A549 (cell line): ENCODE measurements around the gene MEI1. TPM values are rescaled to one million over a fixed set of nuclear protein-coding genes. Genes with fewer than 3 reads are reported as not detected.

Experiments used
- ATAC-seq, 2 experiments: fragments of 200-7000 bp in 1 of 2; fragments of >200 bp in 1 of 2; cut with Nextera tagmentation in 1 of 2; cut with Tn5 transposase in 1 of 2; 3 replicates each; pipeline versions ENCODE4 v1.8.0 to v1.9.1; 2018 to 2020; ENCODE audit warnings: mild to moderate bottlenecking in 1 of 2, moderate library complexity in 1 of 2
- CTCF ChIA-PET: fragments of 300-600 bp; sonication (Branson Sonifier 250); formaldehyde crosslinking; extraction: SDS; loops from one replicate; lab custom pipeline; 2021; ENCODE audit warnings: antibody characterized with exemption, inconsistent platforms; lab: Yijun Ruan, JAX
- POLR2A ChIA-PET: fragments of 350-600 bp; formaldehyde crosslinking; extraction: SDS; loops from one replicate; lab custom pipeline; 2021; ENCODE audit warnings: antibody characterized with exemption, inconsistent platforms; lab: Yijun Ruan, JAX
- DNase-seq, 2 experiments: peaks; one replicate each; pipeline versions ENCODE4 v3.0.0 to v3.0.0-alpha.2; 2011 to 2016; ENCODE audit warnings: low read depth in 1 of 2, low spot score in 1 of 2
- FAIRE-seq: peaks from 2 replicates; lab custom pipeline; 2011; peaks lifted over from hg19 to GRCh38; lab: Jason Lieb, UNC
- H3K27ac ChIP-seq, 2 experiments: fragments of >200 bp; sonication (Bioruptor Twin); formaldehyde crosslinking; 3 replicates each; pipeline ENCODE4 v1.5.1; 2016 to 2017
- H3K4me1 ChIP-seq: fragments of >200 bp; sonication (Bioruptor Twin); formaldehyde crosslinking; 3 replicates; pipeline ENCODE4 v1.6.1; 2016
- H3K4me2 ChIP-seq: fragments of >200 bp; sonication (Bioruptor Twin); formaldehyde crosslinking; 3 replicates; pipeline ENCODE4 v1.6.1; 2016
- H3K4me3 ChIP-seq: fragments of >200 bp; sonication (Bioruptor Twin); formaldehyde crosslinking; 3 replicates; pipeline ENCODE4 v1.5.1; 2016
- H3K9me3 ChIP-seq: fragments of >200 bp; sonication (Bioruptor Twin); formaldehyde crosslinking; 3 replicates; pipeline ENCODE4 v1.6.1; 2016
- CBX2 ChIP-seq: fragments of 200-600 bp; sonication (generic); IDR thresholded peaks from 2 replicates; pipeline ENCODE4 v1.6.1; 2016; ENCODE audit warnings: low read depth, mild to moderate bottlenecking, borderline replicate concordance
- CHD2 ChIP-seq: fragments of 150-350 bp; IDR thresholded peaks from 2 replicates; pipeline ENCODE4 v1.6.1; 2014; ENCODE audit warnings: low read length; ENCODE audit not compliant: partially characterized antibody
- CHD4 ChIP-seq: fragments of 200-600 bp; sonication (generic); IDR thresholded peaks from 2 replicates; pipeline ENCODE4 v1.6.1; 2016; ENCODE audit warnings: antibody characterized with exemption, mild to moderate bottlenecking, borderline replicate concordance
- EHF ChIP-seq: fragments of 250-450 bp; sonication (Bioruptor Pico); IDR thresholded peaks from 2 replicates; pipeline ENCODE4 v1.5.0; 2020; ENCODE audit warnings: mild to moderate bottlenecking
- EHMT2 ChIP-seq: fragments of 200-600 bp; sonication (generic); IDR thresholded peaks from 2 replicates; pipeline ENCODE4 v1.6.1; 2016; ENCODE audit warnings: antibody characterized with exemption, low read depth, mild to moderate bottlenecking, moderate library complexity
- FOSB ChIP-seq: fragments of 250-450 bp; sonication (Bioruptor Pico); IDR thresholded peaks from 2 replicates; pipeline ENCODE4 v1.5.0; 2020; ENCODE audit warnings: mild to moderate bottlenecking, moderate library complexity
- FOXS1 ChIP-seq: fragments of 250-450 bp; sonication (Bioruptor Pico); IDR thresholded peaks from 2 replicates; pipeline ENCODE4 v1.5.0; 2020; ENCODE audit warnings: mild to moderate bottlenecking, moderate library complexity
- HDAC2 ChIP-seq: fragments of 200-600 bp; sonication (generic); IDR thresholded peaks from 2 replicates; pipeline ENCODE4 v1.6.1; 2016
- HEYL ChIP-seq: fragments of 250-450 bp; sonication (Bioruptor Pico); IDR thresholded peaks from 2 replicates; pipeline ENCODE4 v1.8.0; 2021; ENCODE audit warnings: mild to moderate bottlenecking, moderate library complexity
- HOXA7 ChIP-seq: fragments of 250-450 bp; sonication (Bioruptor Pico); IDR thresholded peaks from 2 replicates; pipeline ENCODE4 v1.5.0; 2020; ENCODE audit warnings: mild to moderate bottlenecking, moderate library complexity
- HOXB13 ChIP-seq: fragments of 250-450 bp; sonication (Bioruptor Pico); IDR thresholded peaks from 2 replicates; pipeline ENCODE4 v1.5.0; 2020; ENCODE audit warnings: low read depth, mild to moderate bottlenecking, moderate library complexity
- HOXB5 ChIP-seq: fragments of 250-450 bp; sonication (Bioruptor Pico); IDR thresholded peaks from 2 replicates; pipeline ENCODE4 v1.5.0; 2020; ENCODE audit warnings: mild to moderate bottlenecking, moderate library complexity
- JUN ChIP-seq, 2 experiments: fragments of >200 bp; sonication (Bioruptor Twin); formaldehyde crosslinking; IDR thresholded peaks; 2 replicates in 1 of 2; 3 replicates in 1 of 2; pipeline ENCODE4 v1.6.1; 2016 to 2017
- KDM5A ChIP-seq: fragments of 200-600 bp; sonication (generic); IDR thresholded peaks from 2 replicates; pipeline ENCODE4 v1.6.1; 2016; ENCODE audit warnings: antibody characterized with exemption, mild to moderate bottlenecking
- MAFK ChIP-seq: fragments of 450-650 bp; IDR thresholded peaks from 2 replicates; pipeline ENCODE4 v1.6.1; 2014; ENCODE audit not compliant: partially characterized antibody
- NFE2L2 ChIP-seq: fragments of 150-350 bp; conservative IDR thresholded peaks from 2 replicates; pipeline ENCODE4 v1.6.1; 2014; ENCODE audit warnings: low read length
- RAD21 ChIP-seq, 2 experiments: fragments of >200 bp in 1 of 2; sonication (Bioruptor Twin) in 1 of 2; formaldehyde crosslinking in 1 of 2; IDR thresholded peaks in 1 of 2; conservative IDR thresholded peaks in 1 of 2; 2 replicates in 1 of 2; 3 replicates in 1 of 2; pipeline ENCODE4 v1.6.1; 2012 to 2018; ENCODE audit warnings: inconsistent platforms in 1 of 2
- RARB ChIP-seq: fragments of 250-450 bp; sonication (Bioruptor Pico); IDR thresholded peaks from 2 replicates; pipeline ENCODE4 v1.8.0; 2021; ENCODE audit warnings: mild to moderate bottlenecking, moderate library complexity
- RCOR1 ChIP-seq: fragments of 150-350 bp; IDR thresholded peaks from 2 replicates; pipeline ENCODE4 v1.6.1; 2014; ENCODE audit warnings: antibody characterized with exemption, low read length, low read depth
- REST ChIP-seq: fragments of 200-600 bp; sonication (generic); IDR thresholded peaks from 2 replicates; pipeline ENCODE4 v1.6.1; 2016; ENCODE audit warnings: antibody characterized with exemption, mild to moderate bottlenecking, moderate library complexity
- RFX5 ChIP-seq: fragments of 450-650 bp; IDR thresholded peaks from 2 replicates; pipeline ENCODE4 v1.7.1; 2014; ENCODE audit warnings: antibody characterized with exemption, mild to moderate bottlenecking, moderate library complexity
- SMC3 ChIP-seq: fragments of >200 bp; sonication (Bioruptor Twin); formaldehyde crosslinking; IDR thresholded peaks from 3 replicates; pipeline ENCODE4 v1.6.1; 2018; ENCODE audit warnings: inconsistent platforms
- TFCP2L1 ChIP-seq: fragments of 250-450 bp; sonication (Bioruptor Pico); IDR thresholded peaks from 2 replicates; pipeline ENCODE4 v1.5.0; 2021; ENCODE audit warnings: mild to moderate bottlenecking
- TP53 ChIP-seq: fragments of 250-450 bp; sonication (Bioruptor Pico); IDR thresholded peaks from 2 replicates; pipeline ENCODE4 v1.5.0; 2021; ENCODE audit warnings: mild to moderate bottlenecking, moderate library complexity
- ZC3H11A ChIP-seq: fragments of 450-650 bp; IDR thresholded peaks from 2 replicates; pipeline ENCODE4 v1.6.1; 2014; ENCODE audit warnings: antibody characterized with exemption, mild to moderate bottlenecking
- WGBS: methylation state at CpG from one replicate; pipeline ENCODE4 v1.1.6; 2017; ENCODE audit errors: missing lambda C conversion rate; 5-methylcytosine and 5-hydroxymethylcytosine counted together
- polyA plus RNA-seq, 4 experiments: library from polyadenylated mRNA; depleted of rRNA in 3 of 4; stranded (reverse); fragments of >200 nt; fragmentation: RNase III in 1 of 4; extraction: RNeasy Plus Mini Kit Qiagen cat#74134 plus additional on column Dnase treatment in 1 of 4; gene quantifications; 2 replicates in 3 of 4; 3 replicates in 1 of 4; pipeline ENCODE4 v1.2.3, GENCODE V29; 2011 to 2017
- TF ChIP-seq, protein P1 (sequence below): fragments of 450-650 bp; IDR thresholded peaks from 2 replicates; pipeline ENCODE4 v1.6.1; 2014; ENCODE audit warnings: antibody characterized with exemption
- TF ChIP-seq, protein P2 (sequence below): fragments of 250-450 bp; sonication (Bioruptor Pico); IDR thresholded peaks from 2 replicates; pipeline ENCODE4 v1.5.0; 2021; ENCODE audit warnings: mild to moderate bottlenecking, moderate library complexity, borderline replicate concordance
- TF ChIP-seq, protein P3 (sequence below): fragments of 250-450 bp; sonication (Bioruptor Pico); IDR thresholded peaks from 2 replicates; pipeline ENCODE4 v1.5.0; 2020; ENCODE audit warnings: low read depth, mild to moderate bottlenecking, moderate library complexity

The MEI1 gene
- polyA plus RNA-seq, 2 of the 4 experiments (the other 2 are of a cell fraction): 0.12 TPM; not detected in 1

- no peaks in the 10 kb centered on the region for H3K9me3 ChIP-seq
- FAIRE-seq (no peak), DNase-seq (no peak), ATAC-seq (no peak)
- H3K4me2 ChIP-seq: no peak overlapping the region
- no peak overlapping the region for H3K4me3 ChIP-seq
- POLR2A ChIA-PET: no interaction called here
- H3K4me1 ChIP-seq: peaks cover 11% of the 10 kb centered on the region
- no peak overlapping the region for H3K27ac ChIP-seq
- CTCF ChIA-PET: interaction anchor here (3.1 kb wide), 1 partner anchor 113 kb away, joined by 12 read pairs; no protein-coding TSS in a partner anchor
- TF ChIP-seq, protein P1, sequence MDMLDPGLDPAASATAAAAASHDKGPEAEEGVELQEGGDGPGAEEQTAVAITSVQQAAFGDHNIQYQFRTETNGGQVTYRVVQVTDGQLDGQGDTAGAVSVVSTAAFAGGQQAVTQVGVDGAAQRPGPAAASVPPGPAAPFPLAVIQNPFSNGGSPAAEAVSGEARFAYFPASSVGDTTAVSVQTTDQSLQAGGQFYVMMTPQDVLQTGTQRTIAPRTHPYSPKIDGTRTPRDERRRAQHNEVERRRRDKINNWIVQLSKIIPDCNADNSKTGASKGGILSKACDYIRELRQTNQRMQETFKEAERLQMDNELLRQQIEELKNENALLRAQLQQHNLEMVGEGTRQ: no peak
- TF ChIP-seq NFE2L2 (no peak), RCOR1 (no peak), EHMT2 (no peak), HOXB13 (CRISPR knock-in tag) (no peak), TFCP2L1 (CRISPR knock-in tag) (no peak), REST (no peak), MAFK (no peak), HOXA7 (no peak)
- 95% methylated on average over 6 of the region's 6 CpGs for WGBS
These were observed 128.4 kb downstream of the MEI1 start for GRCh38 chr22:41827671-41828070.

GRCh38 chr22:41828516-41828915 lies 129.2 kb downstream of the MEI1 start:
- no peak for ATAC-seq
- 94% methylated on average over 1 of the region's 4 CpGs for WGBS
- DNase-seq: no peak
- POLR2A ChIA-PET: interaction anchor here (0.8 kb wide), 1 partner anchor 28 kb away, joined by 3 read pairs; the partner anchor contains the start of gene CCDC134
- Histone ChIP-seq H3K9me3 (no peaks in the 10 kb centered on the region), H3K4me2 (no peak overlapping the region), H3K4me1 (peaks cover 5% of the 10 kb centered on the region; the same call in 2 of the 3 replicates), H3K4me3 (no peak overlapping the region), H3K27ac (no peak overlapping the region)
- FAIRE-seq: no peak
- CTCF ChIA-PET: interaction anchor here (1.2 to 3.1 kb wide), 2 partner anchors 82 to 113 kb away, joined by 3 to 12 read pairs; no protein-coding TSS in a partner anchor
- no peak for TF ChIP-seq HDAC2
- no peak for TF ChIP-seq SMC3
- TF ChIP-seq RARB (CRISPR knock-in tag): no peak
- TF ChIP-seq RAD21 (conservative IDR thresholded peaks at IDR 0.05 in 1 of 2, IDR thresholded peaks at IDR 0.05 in 1 of 2): no peak
- TF ChIP-seq TP53 (CRISPR knock-in tag): no peak
- TF ChIP-seq FOXS1 (CRISPR knock-in tag): no peak

- CTCF ChIA-PET: interaction anchor here (0.8 to 2.5 kb wide), 2 partner anchors 10 to 111 kb away, joined by 3 to 9 read pairs; no protein-coding TSS in a partner anchor
- FAIRE-seq (no peak), ATAC-seq (no peak), DNase-seq (no peak)
- POLR2A ChIA-PET: no interaction called here
- 90% methylated on average over 1 of the region's 3 CpGs for WGBS
- H3K4me1 ChIP-seq: peaks cover 14% of the 10 kb centered on the region
- H3K4me3 ChIP-seq: no peak overlapping the region
- no peaks in the 10 kb centered on the region for H3K9me3 ChIP-seq
- H3K4me2 ChIP-seq: no peak overlapping the region
- peak overlapping the region in 1 of 2 experiments; percentile 40; a peak in 1 of 6 replicates for H3K27ac ChIP-seq
- TF ChIP-seq JUN (IDR thresholded peaks at IDR 0.05) (no peak), FOXS1 (CRISPR knock-in tag) (no peak), NFE2L2 (no peak), CBX2 (no peak), HOXB5 (CRISPR knock-in tag) (no peak), RCOR1 (no peak), KDM5A (no peak), ZC3H11A (no peak), CHD4 (no peak), RFX5 (no peak), HEYL (CRISPR knock-in tag) (no peak), FOSB (CRISPR knock-in tag) (no peak), CHD2 (no peak), EHF (CRISPR knock-in tag) (no peak)
- TF ChIP-seq, protein P2, sequence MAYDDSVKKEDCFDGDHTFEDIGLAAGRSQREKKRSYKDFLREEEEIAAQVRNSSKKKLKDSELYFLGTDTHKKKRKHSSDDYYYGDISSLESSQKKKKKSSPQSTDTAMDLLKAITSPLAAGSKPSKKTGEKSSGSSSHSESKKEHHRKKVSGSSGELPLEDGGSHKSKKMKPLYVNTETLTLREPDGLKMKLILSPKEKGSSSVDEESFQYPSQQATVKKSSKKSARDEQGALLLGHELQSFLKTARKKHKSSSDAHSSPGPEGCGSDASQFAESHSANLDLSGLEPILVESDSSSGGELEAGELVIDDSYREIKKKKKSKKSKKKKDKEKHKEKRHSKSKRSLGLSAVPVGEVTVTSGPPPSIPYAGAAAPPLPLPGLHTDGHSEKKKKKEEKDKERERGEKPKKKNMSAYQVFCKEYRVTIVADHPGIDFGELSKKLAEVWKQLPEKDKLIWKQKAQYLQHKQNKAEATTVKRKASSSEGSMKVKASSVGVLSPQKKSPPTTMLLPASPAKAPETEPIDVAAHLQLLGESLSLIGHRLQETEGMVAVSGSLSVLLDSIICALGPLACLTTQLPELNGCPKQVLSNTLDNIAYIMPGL (CRISPR knock-in tag): no peak
- TF ChIP-seq, protein P3, sequence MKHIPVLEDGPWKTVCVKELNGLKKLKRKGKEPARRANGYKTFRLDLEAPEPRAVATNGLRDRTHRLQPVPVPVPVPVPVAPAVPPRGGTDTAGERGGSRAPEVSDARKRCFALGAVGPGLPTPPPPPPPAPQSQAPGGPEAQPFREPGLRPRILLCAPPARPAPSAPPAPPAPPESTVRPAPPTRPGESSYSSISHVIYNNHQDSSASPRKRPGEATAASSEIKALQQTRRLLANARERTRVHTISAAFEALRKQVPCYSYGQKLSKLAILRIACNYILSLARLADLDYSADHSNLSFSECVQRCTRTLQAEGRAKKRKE (CRISPR knock-in tag): no peak
These were observed 130.9 kb downstream of the MEI1 start for GRCh38 chr22:41830174-41830573.
